NOMO-1 treated with dmso at 0.1 percent for 144 hours (cell line): ENCODE results near the gene RSF1.

Source experiments
- DNase-seq: peaks from one replicate; lab custom pipeline; 2025; ENCODE audit not compliant: unreplicated experiment; lab: John Stamatoyannopoulos, UW

RSF1 gene

GRCh38 chr11:77636731-77637344 lies 183.7 kb downstream of the RSF1 start:
- peak; percentile 15 for DNase-seq

- DNase-seq = peak; percentile 27
Measured at GRCh38 chr11:77633926-77634325, 186.6 kb downstream of the RSF1 start.

- DNase-seq = no peak
Measured at GRCh38 chr11:77630157-77630710, 190.3 kb downstream of the RSF1 start.

GRCh38 chr11:77619576-77620198 lies 200.8 kb downstream of the RSF1 start:
- DNase-seq = no peak

- no peak for DNase-seq
Measured at GRCh38 chr11:77617892-77618291, 202.6 kb downstream of the RSF1 start.

- DNase-seq = no peak
Measured at GRCh38 chr11:77611921-77612320, 208.6 kb downstream of the RSF1 start.
